IMR-90 (cell line): ENCODE measurements around the gene FCER1A. TPM values are rescaled to one million over a fixed set of nuclear protein-coding genes. Genes with fewer than 3 reads are reported as not detected.

Experiments used
- ATAC-seq: fragments of 200-7000 bp; cut with Tn5 transposase; 2 replicates; pipeline ENCODE4 v1.9.1; 2020; ENCODE audit warnings: low read depth, mild to moderate bottlenecking, moderate library complexity
- BruUV-seq: library from RNA; stranded (reverse); fragments of 400-500 nt; replicated peaks from 2 replicates; lab custom pipeline; 2021; lab: Mats Ljungman, UMichigan
- CTCF ChIA-PET: fragments of 300-600 bp; formaldehyde crosslinking; extraction: SDS; loops from one replicate; lab custom pipeline; 2021; ENCODE audit warnings: antibody characterized with exemption; lab: Yijun Ruan, JAX
- POLR2A ChIA-PET: fragments of 300-600 bp; sonication (Branson Sonifier 250); formaldehyde crosslinking; loops from one replicate; lab custom pipeline; 2022; ENCODE audit warnings: antibody characterized with exemption; ENCODE audit not compliant: unreplicated experiment; lab: Charles Lee
- DNase-seq: peaks from one replicate; pipeline ENCODE4 v3.0.0; 2013
- H2AFZ ChIP-seq: replicated peaks from 2 replicates; pipeline ENCODE3; 2013; ENCODE audit warnings: low read length, mild to moderate bottlenecking; ENCODE audit not compliant: poor library complexity
- H2AK5ac ChIP-seq: 2 replicates; pipeline ENCODE4 v1.6.1; 2013; ENCODE audit warnings: low read depth, low read length, inconsistent platforms
- H2AK9ac ChIP-seq: replicated peaks from 2 replicates; pipeline ENCODE3; 2013; ENCODE audit warnings: mild to moderate bottlenecking, low read depth, low read length, moderate library complexity; ENCODE audit not compliant: poor library complexity
- H2BK120ac ChIP-seq: 2 replicates; pipeline ENCODE4 v1.6.1; 2013; ENCODE audit warnings: low read depth, low read length, inconsistent platforms
- H2BK15ac ChIP-seq: 3 replicates; pipeline ENCODE4 v1.6.1; 2013; ENCODE audit warnings: low read depth, low read length, inconsistent platforms
- H2BK20ac ChIP-seq: 2 replicates; pipeline ENCODE4 v1.6.1; 2013; ENCODE audit warnings: low read depth, mild to moderate bottlenecking, inconsistent platforms, low read length, moderate library complexity
- H2BK5ac ChIP-seq: 2 replicates; pipeline ENCODE4 v1.6.1; 2013; ENCODE audit warnings: mild to moderate bottlenecking, low read depth, low read length, inconsistent platforms; ENCODE audit not compliant: poor library complexity, severe bottlenecking
- H3K14ac ChIP-seq: replicated peaks from 2 replicates; pipeline ENCODE4 v1.6.1; 2013; ENCODE audit warnings: low read depth, low read length, inconsistent platforms
- H3K18ac ChIP-seq: 2 replicates; pipeline ENCODE4 v1.6.1; 2013; ENCODE audit warnings: low read depth, low read length, control low read depth
- H3K23ac ChIP-seq: 2 replicates; pipeline ENCODE4 v1.6.1; 2013; ENCODE audit warnings: low read depth, low read length, inconsistent platforms
- H3K27ac ChIP-seq: 2 replicates; pipeline ENCODE4 v1.5.1; 2013; ENCODE audit warnings: mild to moderate bottlenecking, control low read depth, low read length; ENCODE audit not compliant: insufficient read depth
- H3K27me3 ChIP-seq: 2 replicates; pipeline ENCODE4 v1.6.1; 2013; ENCODE audit warnings: low read length; ENCODE audit not compliant: control insufficient read depth, insufficient read depth
- H3K36me3 ChIP-seq: 2 replicates; pipeline ENCODE4 v1.6.1; 2013; ENCODE audit warnings: low read length, mixed read lengths; ENCODE audit not compliant: control insufficient read depth, insufficient read depth
- H3K4ac ChIP-seq: 2 replicates; pipeline ENCODE4 v1.6.1; 2013; ENCODE audit warnings: low read depth, low read length, inconsistent platforms
- H3K4me1 ChIP-seq: 2 replicates; pipeline ENCODE4 v1.6.1; 2013; ENCODE audit warnings: low read length, mixed read lengths; ENCODE audit not compliant: control insufficient read depth, insufficient read depth
- H3K4me2 ChIP-seq: 2 replicates; pipeline ENCODE4 v1.6.1; 2013; ENCODE audit warnings: low read depth, mild to moderate bottlenecking, control low read depth, low read length, moderate library complexity
- H3K4me3 ChIP-seq: 2 replicates; pipeline ENCODE4 v1.5.1; 2013; ENCODE audit warnings: low read depth, mild to moderate bottlenecking, control low read depth, low read length, moderate library complexity; ENCODE audit not compliant: insufficient read depth
- H3K56ac ChIP-seq: 2 replicates; pipeline ENCODE4 v1.6.1; 2013; ENCODE audit warnings: low read length, inconsistent platforms; ENCODE audit not compliant: insufficient read depth; ENCODE audit errors: extremely low read depth
- H3K79me1 ChIP-seq, 2 experiments: 2 replicates each; pipeline ENCODE4 v1.6.1; 2013; ENCODE audit warnings: low read length in 2 of 2, inconsistent platforms in 1 of 2, low read depth in 1 of 2
- H3K9ac ChIP-seq: 2 replicates; pipeline ENCODE4 v1.6.1; 2013; ENCODE audit warnings: low read depth, low read length, control low read depth
- H3K9me1 ChIP-seq: 2 replicates; pipeline ENCODE4 v1.6.1; 2013; ENCODE audit warnings: low read length, inconsistent platforms; ENCODE audit not compliant: insufficient read depth
- H3K9me3 ChIP-seq: 2 replicates; pipeline ENCODE4 v1.6.1; 2013; ENCODE audit warnings: low read length; ENCODE audit not compliant: control insufficient read depth, insufficient read depth
- H4K20me1 ChIP-seq: 2 replicates; pipeline ENCODE4 v1.6.1; 2013; ENCODE audit warnings: low read length, inconsistent platforms; ENCODE audit not compliant: insufficient read depth
- H4K5ac ChIP-seq: 2 replicates; pipeline ENCODE4 v1.6.1; 2013; ENCODE audit warnings: mild to moderate bottlenecking, low read depth, low read length, control low read depth
- H4K8ac ChIP-seq, 2 experiments: 2 replicates each; pipeline ENCODE4 v1.6.1; 2013; ENCODE audit warnings: low read depth in 2 of 2, low read length in 2 of 2, control low read depth in 1 of 2, inconsistent platforms in 1 of 2
- H4K91ac ChIP-seq: 2 replicates; pipeline ENCODE4 v1.6.1; 2013; ENCODE audit warnings: low read depth, low read length, inconsistent platforms; ENCODE audit not compliant: insufficient read depth
- BHLHE40 ChIP-seq: fragments of 150-350 bp; IDR thresholded peaks from 2 replicates; pipeline ENCODE4 v1.6.1; 2016; ENCODE audit warnings: mild to moderate bottlenecking, low read depth, low read length
- CEBPB ChIP-seq: IDR thresholded peaks from 2 replicates; pipeline ENCODE4 v1.6.1; 2012; ENCODE audit warnings: low read depth, low read length, improper control_type of control experiment
- CHD1 ChIP-seq: IDR thresholded peaks from 2 replicates; pipeline ENCODE4 v1.6.1; 2012; ENCODE audit warnings: low read depth, low read length, improper control_type of control experiment
- FOS ChIP-seq: fragments of 150-350 bp; IDR thresholded peaks from 2 replicates; pipeline ENCODE4 v1.6.1; 2016; ENCODE audit warnings: low read depth, low read length
- MAFK ChIP-seq: IDR thresholded peaks from 2 replicates; pipeline ENCODE4 v1.6.1; 2012; ENCODE audit warnings: low read depth, low read length, improper control_type of control experiment
- MAZ ChIP-seq: IDR thresholded peaks from 2 replicates; pipeline ENCODE4 v1.6.1; 2012; ENCODE audit warnings: low read depth, mild to moderate bottlenecking, low read length, improper control_type of control experiment, moderate library complexity, borderline replicate concordance
- MXI1 ChIP-seq: IDR thresholded peaks from 2 replicates; pipeline ENCODE4 v1.6.1; 2012; ENCODE audit warnings: low read depth, mild to moderate bottlenecking, low read length, moderate library complexity, borderline replicate concordance
- NFE2L2 ChIP-seq: fragments of 150-350 bp; IDR thresholded peaks from 2 replicates; pipeline ENCODE4 v1.6.1; 2016; ENCODE audit warnings: low read depth, mild to moderate bottlenecking, low read length
- POLR2A ChIP-seq: IDR thresholded peaks from 2 replicates; pipeline ENCODE4 v1.6.1; 2012; ENCODE audit warnings: mild to moderate bottlenecking, low read depth, low read length
- RAD21 ChIP-seq: IDR thresholded peaks from 2 replicates; pipeline ENCODE4 v1.6.1; 2012; ENCODE audit warnings: low read length, improper control_type of control experiment
- RCOR1 ChIP-seq: IDR thresholded peaks from 2 replicates; pipeline ENCODE4 v1.6.1; 2012; ENCODE audit warnings: mild to moderate bottlenecking, low read length, improper control_type of control experiment; ENCODE audit not compliant: insufficient replicate concordance
- RFX5 ChIP-seq: IDR thresholded peaks from 2 replicates; pipeline ENCODE4 v1.8.0; 2012; ENCODE audit warnings: low read depth, mild to moderate bottlenecking, low read length, moderate library complexity
- SMC3 ChIP-seq: fragments of 150-350 bp; IDR thresholded peaks from 2 replicates; pipeline ENCODE4 v1.6.1; 2016; ENCODE audit warnings: low read depth, mild to moderate bottlenecking, antibody characterized with exemption, low read length, moderate library complexity
- WGBS, 2 experiments: methylation state at CpG; one replicate each; pipeline versions ENCODE4 v1.1.5 to v1.1.7; 2013; ENCODE audit warnings: missing lambda C conversion rate in 2 of 2; ENCODE audit not compliant: insufficient read length in 1 of 2; ENCODE audit errors: extremely low coverage in 2 of 2; 5-methylcytosine and 5-hydroxymethylcytosine counted together
- dilution Hi-C: fragments of 300-500 bp; cut with HindIII; formaldehyde crosslinking; loops from one replicate; pipeline ENCODE4 v1.14.3; 2018; ENCODE audit warnings: low sequenced_read_pairs; ENCODE audit not compliant: unreplicated experiment
- in situ Hi-C: fragments of 300-500 bp; cut with MboI; formaldehyde crosslinking; loops from 3 replicates; pipeline ENCODE4 v1.14.3; 2019; ENCODE audit warnings: low sequenced_read_pairs, inconsistent platforms, mixed read lengths
- intact Hi-C: fragments of 100-400 bp; cut with micrococcal nuclease; formaldehyde crosslinking; loops from 2 replicates; pipeline ENCODE4 v1.10.0; 2022
- polyA plus RNA-seq, 3 experiments: library from polyadenylated mRNA; depleted of rRNA; stranded (reverse); fragments of >200 nt; gene quantifications; 2 replicates each; pipeline ENCODE4 v1.2.3, GENCODE V29; 2012; ENCODE audit warnings: low replicate concordance in 1 of 3
- total RNA-seq: library from RNA; depleted of rRNA; stranded (reverse); fragments of >200 nt; gene quantifications from 2 replicates; pipeline ENCODE4 v1.2.3, GENCODE V29; 2012
- TF ChIP-seq, protein P1 (sequence below): fragments of 150-350 bp; IDR thresholded peaks from 2 replicates; pipeline ENCODE4 v1.6.1; 2017; ENCODE audit warnings: mild to moderate bottlenecking, antibody characterized with exemption, low read length, low read depth
- TF ChIP-seq, protein P2 (sequence below): conservative IDR thresholded peaks from 2 replicates; pipeline ENCODE4 v1.5.1; 2012; ENCODE audit warnings: mild to moderate bottlenecking, low read depth, low read length, improper control_type of control experiment
- TF ChIP-seq, protein P3 (sequence below): fragments of 150-350 bp; IDR thresholded peaks from 2 replicates; pipeline ENCODE4 v1.6.1; 2016; ENCODE audit warnings: low read depth, mild to moderate bottlenecking, low read length, moderate library complexity, borderline replicate concordance

FCER1A gene
- total and polyA plus RNA-seq, 2 of the 4 experiments (the other 2 are of a cell fraction): not detected

DNA sequence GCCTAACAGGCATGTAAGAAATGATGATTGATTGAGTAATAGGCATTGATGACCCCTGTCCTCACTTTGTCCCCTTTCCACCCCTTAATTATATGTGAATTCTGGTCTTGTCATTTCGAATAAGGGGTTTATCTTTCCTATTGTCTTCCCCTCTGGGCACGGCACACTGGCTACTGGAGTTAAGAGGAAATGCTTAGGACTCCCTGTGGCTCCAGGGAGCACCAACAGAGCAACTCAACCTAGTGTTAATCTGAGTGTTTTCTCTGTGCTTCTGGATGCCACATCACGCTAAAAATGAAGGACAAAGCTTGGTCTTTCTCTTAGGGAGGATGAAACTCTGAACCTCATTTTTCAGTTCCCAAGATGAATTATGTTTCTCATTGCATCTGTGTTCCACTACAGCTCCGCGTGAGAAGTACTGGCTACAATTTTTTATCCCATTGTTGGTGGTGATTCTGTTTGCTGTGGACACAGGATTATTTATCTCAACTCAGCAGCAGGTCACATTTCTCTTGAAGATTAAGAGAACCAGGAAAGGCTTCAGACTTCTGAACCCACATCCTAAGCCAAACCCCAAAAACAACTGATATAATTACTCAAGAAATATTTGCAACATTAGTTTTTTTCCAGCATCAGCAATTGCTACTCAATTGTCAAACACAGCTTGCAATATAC is 5.3 kb downstream of the FCER1A start:
- H2AFZ ChIP-seq: no peak overlapping the region
- H2BK120ac ChIP-seq: no peak overlapping the region
- in situ Hi-C loops (no loop called here), intact Hi-C loops (no loop called here), dilution Hi-C loops (no loop called here)
- no peak for TF ChIP-seq SMC3
- TF ChIP-seq MAFK: no peak
- no peak for TF ChIP-seq POLR2A
- TF ChIP-seq, protein P1, sequence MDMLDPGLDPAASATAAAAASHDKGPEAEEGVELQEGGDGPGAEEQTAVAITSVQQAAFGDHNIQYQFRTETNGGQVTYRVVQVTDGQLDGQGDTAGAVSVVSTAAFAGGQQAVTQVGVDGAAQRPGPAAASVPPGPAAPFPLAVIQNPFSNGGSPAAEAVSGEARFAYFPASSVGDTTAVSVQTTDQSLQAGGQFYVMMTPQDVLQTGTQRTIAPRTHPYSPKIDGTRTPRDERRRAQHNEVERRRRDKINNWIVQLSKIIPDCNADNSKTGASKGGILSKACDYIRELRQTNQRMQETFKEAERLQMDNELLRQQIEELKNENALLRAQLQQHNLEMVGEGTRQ: no peak
- TF ChIP-seq RCOR1: no peak
- no peak for TF ChIP-seq FOS
- no peak for TF ChIP-seq RFX5
- TF ChIP-seq MXI1: no peak
- no peak for TF ChIP-seq RAD21
- no peak for TF ChIP-seq BHLHE40
- TF ChIP-seq, protein P2, sequence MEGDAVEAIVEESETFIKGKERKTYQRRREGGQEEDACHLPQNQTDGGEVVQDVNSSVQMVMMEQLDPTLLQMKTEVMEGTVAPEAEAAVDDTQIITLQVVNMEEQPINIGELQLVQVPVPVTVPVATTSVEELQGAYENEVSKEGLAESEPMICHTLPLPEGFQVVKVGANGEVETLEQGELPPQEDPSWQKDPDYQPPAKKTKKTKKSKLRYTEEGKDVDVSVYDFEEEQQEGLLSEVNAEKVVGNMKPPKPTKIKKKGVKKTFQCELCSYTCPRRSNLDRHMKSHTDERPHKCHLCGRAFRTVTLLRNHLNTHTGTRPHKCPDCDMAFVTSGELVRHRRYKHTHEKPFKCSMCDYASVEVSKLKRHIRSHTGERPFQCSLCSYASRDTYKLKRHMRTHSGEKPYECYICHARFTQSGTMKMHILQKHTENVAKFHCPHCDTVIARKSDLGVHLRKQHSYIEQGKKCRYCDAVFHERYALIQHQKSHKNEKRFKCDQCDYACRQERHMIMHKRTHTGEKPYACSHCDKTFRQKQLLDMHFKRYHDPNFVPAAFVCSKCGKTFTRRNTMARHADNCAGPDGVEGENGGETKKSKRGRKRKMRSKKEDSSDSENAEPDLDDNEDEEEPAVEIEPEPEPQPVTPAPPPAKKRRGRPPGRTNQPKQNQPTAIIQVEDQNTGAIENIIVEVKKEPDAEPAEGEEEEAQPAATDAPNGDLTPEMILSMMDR: no peak
- no peak for TF ChIP-seq CHD1
- TF ChIP-seq MAZ: no peak
- no peak for TF ChIP-seq CEBPB
- TF ChIP-seq NFE2L2: no peak
- TF ChIP-seq, protein P3, sequence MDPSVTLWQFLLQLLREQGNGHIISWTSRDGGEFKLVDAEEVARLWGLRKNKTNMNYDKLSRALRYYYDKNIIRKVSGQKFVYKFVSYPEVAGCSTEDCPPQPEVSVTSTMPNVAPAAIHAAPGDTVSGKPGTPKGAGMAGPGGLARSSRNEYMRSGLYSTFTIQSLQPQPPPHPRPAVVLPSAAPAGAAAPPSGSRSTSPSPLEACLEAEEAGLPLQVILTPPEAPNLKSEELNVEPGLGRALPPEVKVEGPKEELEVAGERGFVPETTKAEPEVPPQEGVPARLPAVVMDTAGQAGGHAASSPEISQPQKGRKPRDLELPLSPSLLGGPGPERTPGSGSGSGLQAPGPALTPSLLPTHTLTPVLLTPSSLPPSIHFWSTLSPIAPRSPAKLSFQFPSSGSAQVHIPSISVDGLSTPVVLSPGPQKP: no peak
- H2AK5ac ChIP-seq: no peak overlapping the region
- H2BK5ac ChIP-seq: no peak overlapping the region
- ATAC-seq (no peak), DNase-seq (no peak)
- ChIA-PET CTCF (no interaction called here), POLR2A (no interaction called here)
- no peak overlapping the region for H3K4me2 ChIP-seq
- no peak overlapping the region for H3K18ac ChIP-seq
- H3K4me1 ChIP-seq: no peaks in the 10 kb centered on the region
- no peak overlapping the region for H2AK9ac ChIP-seq
- no peak overlapping the region for H3K14ac ChIP-seq
- no peak overlapping the region for H4K91ac ChIP-seq
- no peaks in the 10 kb centered on the region for H3K27me3 ChIP-seq
- H3K23ac ChIP-seq: no peak overlapping the region
- no peaks in the 10 kb centered on the region for H3K36me3 ChIP-seq
- H4K20me1 ChIP-seq: no peaks in the 10 kb centered on the region
- H3K9me3 ChIP-seq: peaks cover 2% of the 10 kb centered on the region
- H2BK20ac ChIP-seq: no peak overlapping the region
- no TSS peak for BruUV-seq
- H3K4me3 ChIP-seq: no peak overlapping the region
- H4K8ac ChIP-seq: no peak overlapping the region
- WGBS, 2 experiments: no CpG with 5 or more reads among the region's 5 CpGs
- H3K4ac ChIP-seq: no peak overlapping the region
- H3K9me1 ChIP-seq: no peaks in the 10 kb centered on the region
- H3K9ac ChIP-seq: no peak overlapping the region
- no peak overlapping the region for H3K56ac ChIP-seq
- no peak overlapping the region for H2BK15ac ChIP-seq
- H3K27ac ChIP-seq: no peak overlapping the region
- no peaks in the 10 kb centered on the region for H3K79me1 ChIP-seq
- H4K5ac ChIP-seq: no peak overlapping the region
